IMR-90 (cell line): ENCODE results near the gene SLIT3. TPM values are rescaled to one million over a fixed set of nuclear protein-coding genes. Genes with fewer than 3 reads are reported as not detected.
"Not testable (repeated sequence)": the region's sequence is repeated elsewhere in the genome, so short reads cannot be mapped to it uniquely, and the experiment has no call there.

Experiments used
- ATAC-seq: fragments of 200-7000 bp; cut with Tn5 transposase; 2 replicates; pipeline ENCODE4 v1.9.1; 2020; ENCODE audit warnings: low read depth, mild to moderate bottlenecking, moderate library complexity
- BruUV-seq: library from RNA; stranded (reverse); fragments of 400-500 nt; replicated peaks from 2 replicates; lab custom pipeline; 2021; lab: Mats Ljungman, UMichigan
- CTCF ChIA-PET: fragments of 300-600 bp; formaldehyde crosslinking; extraction: SDS; loops from one replicate; lab custom pipeline; 2021; ENCODE audit warnings: antibody characterized with exemption; lab: Yijun Ruan, JAX
- POLR2A ChIA-PET: fragments of 300-600 bp; sonication (Branson Sonifier 250); formaldehyde crosslinking; loops from one replicate; lab custom pipeline; 2022; ENCODE audit warnings: antibody characterized with exemption; ENCODE audit not compliant: unreplicated experiment; lab: Charles Lee
- DNase-seq: peaks from one replicate; pipeline ENCODE4 v3.0.0; 2013
- H2AFZ ChIP-seq: replicated peaks from 2 replicates; pipeline ENCODE3; 2013; ENCODE audit warnings: low read length, mild to moderate bottlenecking; ENCODE audit not compliant: poor library complexity
- H2AK5ac ChIP-seq: 2 replicates; pipeline ENCODE4 v1.6.1; 2013; ENCODE audit warnings: low read depth, low read length, inconsistent platforms
- H2AK9ac ChIP-seq: replicated peaks from 2 replicates; pipeline ENCODE3; 2013; ENCODE audit warnings: mild to moderate bottlenecking, low read depth, low read length, moderate library complexity; ENCODE audit not compliant: poor library complexity
- H2BK120ac ChIP-seq: 2 replicates; pipeline ENCODE4 v1.6.1; 2013; ENCODE audit warnings: low read depth, low read length, inconsistent platforms
- H2BK15ac ChIP-seq: 3 replicates; pipeline ENCODE4 v1.6.1; 2013; ENCODE audit warnings: low read depth, low read length, inconsistent platforms
- H2BK20ac ChIP-seq: 2 replicates; pipeline ENCODE4 v1.6.1; 2013; ENCODE audit warnings: low read depth, mild to moderate bottlenecking, inconsistent platforms, low read length, moderate library complexity
- H2BK5ac ChIP-seq: 2 replicates; pipeline ENCODE4 v1.6.1; 2013; ENCODE audit warnings: mild to moderate bottlenecking, low read depth, low read length, inconsistent platforms; ENCODE audit not compliant: poor library complexity, severe bottlenecking
- H3K14ac ChIP-seq: replicated peaks from 2 replicates; pipeline ENCODE4 v1.6.1; 2013; ENCODE audit warnings: low read depth, low read length, inconsistent platforms
- H3K18ac ChIP-seq: 2 replicates; pipeline ENCODE4 v1.6.1; 2013; ENCODE audit warnings: low read depth, low read length, control low read depth
- H3K23ac ChIP-seq: 2 replicates; pipeline ENCODE4 v1.6.1; 2013; ENCODE audit warnings: low read depth, low read length, inconsistent platforms
- H3K27ac ChIP-seq: 2 replicates; pipeline ENCODE4 v1.5.1; 2013; ENCODE audit warnings: mild to moderate bottlenecking, control low read depth, low read length; ENCODE audit not compliant: insufficient read depth
- H3K27me3 ChIP-seq: 2 replicates; pipeline ENCODE4 v1.6.1; 2013; ENCODE audit warnings: low read length; ENCODE audit not compliant: control insufficient read depth, insufficient read depth
- H3K36me3 ChIP-seq: 2 replicates; pipeline ENCODE4 v1.6.1; 2013; ENCODE audit warnings: low read length, mixed read lengths; ENCODE audit not compliant: control insufficient read depth, insufficient read depth
- H3K4ac ChIP-seq: 2 replicates; pipeline ENCODE4 v1.6.1; 2013; ENCODE audit warnings: low read depth, low read length, inconsistent platforms
- H3K4me1 ChIP-seq: 2 replicates; pipeline ENCODE4 v1.6.1; 2013; ENCODE audit warnings: low read length, mixed read lengths; ENCODE audit not compliant: control insufficient read depth, insufficient read depth
- H3K4me2 ChIP-seq: 2 replicates; pipeline ENCODE4 v1.6.1; 2013; ENCODE audit warnings: low read depth, mild to moderate bottlenecking, control low read depth, low read length, moderate library complexity
- H3K4me3 ChIP-seq: 2 replicates; pipeline ENCODE4 v1.5.1; 2013; ENCODE audit warnings: low read depth, mild to moderate bottlenecking, control low read depth, low read length, moderate library complexity; ENCODE audit not compliant: insufficient read depth
- H3K56ac ChIP-seq: 2 replicates; pipeline ENCODE4 v1.6.1; 2013; ENCODE audit warnings: low read length, inconsistent platforms; ENCODE audit not compliant: insufficient read depth; ENCODE audit errors: extremely low read depth
- H3K79me1 ChIP-seq, 2 experiments: 2 replicates each; pipeline ENCODE4 v1.6.1; 2013; ENCODE audit warnings: low read length in 2 of 2, inconsistent platforms in 1 of 2, low read depth in 1 of 2
- H3K9ac ChIP-seq: 2 replicates; pipeline ENCODE4 v1.6.1; 2013; ENCODE audit warnings: low read depth, low read length, control low read depth
- H3K9me1 ChIP-seq: 2 replicates; pipeline ENCODE4 v1.6.1; 2013; ENCODE audit warnings: low read length, inconsistent platforms; ENCODE audit not compliant: insufficient read depth
- H3K9me3 ChIP-seq: 2 replicates; pipeline ENCODE4 v1.6.1; 2013; ENCODE audit warnings: low read length; ENCODE audit not compliant: control insufficient read depth, insufficient read depth
- H4K20me1 ChIP-seq: 2 replicates; pipeline ENCODE4 v1.6.1; 2013; ENCODE audit warnings: low read length, inconsistent platforms; ENCODE audit not compliant: insufficient read depth
- H4K5ac ChIP-seq: 2 replicates; pipeline ENCODE4 v1.6.1; 2013; ENCODE audit warnings: mild to moderate bottlenecking, low read depth, low read length, control low read depth
- H4K8ac ChIP-seq, 2 experiments: 2 replicates each; pipeline ENCODE4 v1.6.1; 2013; ENCODE audit warnings: low read depth in 2 of 2, low read length in 2 of 2, control low read depth in 1 of 2, inconsistent platforms in 1 of 2
- H4K91ac ChIP-seq: 2 replicates; pipeline ENCODE4 v1.6.1; 2013; ENCODE audit warnings: low read depth, low read length, inconsistent platforms; ENCODE audit not compliant: insufficient read depth
- CHD1 ChIP-seq: IDR thresholded peaks from 2 replicates; pipeline ENCODE4 v1.6.1; 2012; ENCODE audit warnings: low read depth, low read length, improper control_type of control experiment
- MAFK ChIP-seq: IDR thresholded peaks from 2 replicates; pipeline ENCODE4 v1.6.1; 2012; ENCODE audit warnings: low read depth, low read length, improper control_type of control experiment
- WGBS, 2 experiments: methylation state at CpG; one replicate each; pipeline versions ENCODE4 v1.1.5 to v1.1.7; 2013; ENCODE audit warnings: missing lambda C conversion rate in 2 of 2; ENCODE audit not compliant: insufficient read length in 1 of 2; ENCODE audit errors: extremely low coverage in 2 of 2; 5-methylcytosine and 5-hydroxymethylcytosine counted together
- dilution Hi-C: fragments of 300-500 bp; cut with HindIII; formaldehyde crosslinking; loops from one replicate; pipeline ENCODE4 v1.14.3; 2018; ENCODE audit warnings: low sequenced_read_pairs; ENCODE audit not compliant: unreplicated experiment
- in situ Hi-C: fragments of 300-500 bp; cut with MboI; formaldehyde crosslinking; loops from 3 replicates; pipeline ENCODE4 v1.14.3; 2019; ENCODE audit warnings: low sequenced_read_pairs, inconsistent platforms, mixed read lengths
- intact Hi-C: fragments of 100-400 bp; cut with micrococcal nuclease; formaldehyde crosslinking; loops from 2 replicates; pipeline ENCODE4 v1.10.0; 2022
- polyA plus RNA-seq, 3 experiments: library from polyadenylated mRNA; depleted of rRNA; stranded (reverse); fragments of >200 nt; gene quantifications; 2 replicates each; pipeline ENCODE4 v1.2.3, GENCODE V29; 2012; ENCODE audit warnings: low replicate concordance in 1 of 3
- total RNA-seq: library from RNA; depleted of rRNA; stranded (reverse); fragments of >200 nt; gene quantifications from 2 replicates; pipeline ENCODE4 v1.2.3, GENCODE V29; 2012

The SLIT3 gene
- total and polyA plus RNA-seq, 2 of the 4 experiments (the other 2 are of a cell fraction) = 0.18 to 0.50 TPM

DNA sequence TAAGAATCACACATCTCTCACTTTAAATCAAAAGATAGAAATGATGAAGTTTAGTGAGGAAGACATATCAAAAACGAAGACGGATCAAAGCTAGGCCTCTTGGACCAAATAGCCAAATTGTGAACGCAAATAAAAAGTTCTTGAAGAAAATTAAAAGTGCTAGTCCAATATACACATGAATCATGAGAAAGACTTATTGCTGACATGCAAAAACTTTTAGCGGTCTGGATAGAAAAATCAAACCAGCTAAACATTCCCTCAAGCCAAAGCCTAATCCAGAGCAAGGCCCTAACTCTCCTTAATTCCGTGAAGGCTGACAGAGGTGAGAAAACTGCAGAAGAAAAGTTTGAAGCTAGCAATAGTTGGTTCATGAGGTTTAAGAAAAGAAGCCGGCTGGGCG lies 557.3 kb downstream of the SLIT3 start:
- H3K36me3 ChIP-seq = no peaks in the 10 kb centered on the region
- in situ Hi-C loops = no loop called here
- TF ChIP-seq MAFK (0 out of 2 replicates have a peak, but pooled peaks have one; percentile 5), CHD1 (no peak)

DNA sequence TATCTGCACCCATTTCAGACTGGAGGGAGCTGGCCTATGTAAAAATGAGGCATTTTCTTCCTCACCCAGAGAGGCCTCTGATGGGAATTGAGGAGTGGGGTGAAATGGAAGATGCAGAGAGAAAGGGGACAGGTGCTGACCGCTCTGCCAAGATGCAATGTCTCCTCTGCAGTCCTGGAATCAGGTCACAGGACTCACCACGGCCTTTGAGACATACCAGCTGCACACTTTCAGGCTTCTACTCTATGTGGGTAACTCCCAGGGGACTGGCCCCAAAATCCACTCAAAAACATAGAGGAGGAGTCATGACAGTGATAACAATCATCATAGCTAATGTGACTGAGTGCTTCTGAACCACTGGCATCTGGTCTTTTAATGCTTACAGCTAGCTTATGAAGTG lies 558.6 kb downstream of the SLIT3 start:
- H3K14ac ChIP-seq, H3K4me1 ChIP-seq, H3K4ac ChIP-seq, H3K4me2 ChIP-seq, H3K79me1 ChIP-seq, H4K20me1 ChIP-seq, H3K4me3 ChIP-seq, ATAC-seq, H4K8ac ChIP-seq, H2BK5ac ChIP-seq, H3K27ac ChIP-seq, H3K18ac ChIP-seq, BruUV-seq, H3K9me1 ChIP-seq, H2AK9ac ChIP-seq, H3K27me3 ChIP-seq, H3K23ac ChIP-seq, in situ Hi-C loops, H3K56ac ChIP-seq, H2BK15ac ChIP-seq, H2BK20ac ChIP-seq, DNase-seq, H4K5ac ChIP-seq, H3K9ac ChIP-seq, intact Hi-C loops, CTCF ChIA-PET, POLR2A ChIA-PET, H2BK120ac ChIP-seq, H2AK5ac ChIP-seq, H3K36me3 ChIP-seq, dilution Hi-C loops, H3K9me3 ChIP-seq, H2AFZ ChIP-seq, H4K91ac ChIP-seq: not testable (repeated sequence)
- WGBS, 2 experiments = no CpG with 5 or more reads among the region's 2 CpGs

More for the DNA sequence above, 557.3 kb downstream of the SLIT3 start:
- Histone ChIP-seq H3K9me1 (no peaks in the 10 kb centered on the region), H2BK5ac (no peak overlapping the region), H3K4me2 (no peak overlapping the region), H2BK15ac (no peak overlapping the region), H2AFZ (no peak overlapping the region), H2BK20ac (no peak overlapping the region), H4K91ac (no peak overlapping the region), H3K9me3 (no peaks in the 10 kb centered on the region), H3K18ac (no peak overlapping the region), H2AK9ac (no peak overlapping the region), H3K4ac (no peak overlapping the region), H2AK5ac (no peak overlapping the region), H4K20me1 (no peaks in the 10 kb centered on the region), H3K23ac (no peak overlapping the region), H3K56ac (no peak overlapping the region), H3K27ac (no peak overlapping the region), H3K27me3 (no peaks in the 10 kb centered on the region), H3K9ac (no peak overlapping the region), H3K79me1 (no peaks in the 10 kb centered on the region), H4K5ac (no peak overlapping the region), H3K14ac (no peak overlapping the region), H2BK120ac (no peak overlapping the region), H3K4me3 (no peak overlapping the region), H3K4me1 (no peaks in the 10 kb centered on the region), H4K8ac (no peak overlapping the region)
- ATAC-seq = no peak
- DNase-seq = no peak
- no TSS peak for BruUV-seq
- dilution Hi-C loops = no loop called here
- WGBS, 2 experiments = no CpG with 5 or more reads among the region's 7 CpGs
- ChIA-PET POLR2A (no interaction called here), CTCF (no interaction called here)
- intact Hi-C loops = no loop called here
